Ureter (tissue), 1 donor: ENCODE results near the gene PDE9A. TPM values are rescaled to one million over a fixed set of nuclear protein-coding genes. Genes with fewer than 3 reads are reported as not detected.

Experiments
- DNase-seq: peaks from one replicate; pipeline ENCODE4 v3.0.0-alpha.2; 2020; ENCODE audit warnings: low spot score
- total RNA-seq: library from RNA; stranded (reverse); gene quantifications from one replicate; pipeline ENCODE4 v1.2.4, GENCODE V29; 2023
- donor health status: DM: yes; HTN: yes; CAD: no.

The PDE9A gene
- total RNA-seq, 1 donor from 2014 or later, result 26.1 TPM

DNA sequence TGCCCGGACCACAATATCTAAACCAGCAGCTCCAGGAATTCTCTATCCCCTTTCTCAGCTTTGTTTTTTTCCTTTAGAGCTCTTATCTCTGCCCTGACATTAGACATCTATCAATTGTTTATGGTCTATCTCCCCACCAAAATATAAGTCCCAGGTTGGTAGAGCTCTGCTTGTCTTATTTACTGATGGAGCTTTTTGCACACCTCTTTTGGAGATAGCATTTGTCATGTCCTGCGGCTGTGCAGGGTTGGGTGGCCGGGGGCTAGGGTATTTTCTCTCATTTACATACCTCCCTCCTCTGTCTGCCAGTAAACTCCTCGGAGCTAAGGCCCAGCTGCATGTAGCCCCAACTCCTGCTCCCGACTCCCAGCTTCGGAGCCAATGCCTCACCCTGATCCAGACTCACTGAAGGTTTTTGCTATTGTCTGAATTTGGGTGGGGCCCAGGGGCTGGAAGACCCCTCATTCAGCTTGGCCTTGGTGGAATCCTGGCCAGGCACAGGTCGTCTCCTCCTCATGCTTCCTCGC lies 11.1 kb upstream of the PDE9A start:
- no peak for DNase-seq

- DNase-seq, result no peak
These were observed 8.9 kb upstream of the PDE9A start for GRCh38 chr21:42644223-42645208.

DNA sequence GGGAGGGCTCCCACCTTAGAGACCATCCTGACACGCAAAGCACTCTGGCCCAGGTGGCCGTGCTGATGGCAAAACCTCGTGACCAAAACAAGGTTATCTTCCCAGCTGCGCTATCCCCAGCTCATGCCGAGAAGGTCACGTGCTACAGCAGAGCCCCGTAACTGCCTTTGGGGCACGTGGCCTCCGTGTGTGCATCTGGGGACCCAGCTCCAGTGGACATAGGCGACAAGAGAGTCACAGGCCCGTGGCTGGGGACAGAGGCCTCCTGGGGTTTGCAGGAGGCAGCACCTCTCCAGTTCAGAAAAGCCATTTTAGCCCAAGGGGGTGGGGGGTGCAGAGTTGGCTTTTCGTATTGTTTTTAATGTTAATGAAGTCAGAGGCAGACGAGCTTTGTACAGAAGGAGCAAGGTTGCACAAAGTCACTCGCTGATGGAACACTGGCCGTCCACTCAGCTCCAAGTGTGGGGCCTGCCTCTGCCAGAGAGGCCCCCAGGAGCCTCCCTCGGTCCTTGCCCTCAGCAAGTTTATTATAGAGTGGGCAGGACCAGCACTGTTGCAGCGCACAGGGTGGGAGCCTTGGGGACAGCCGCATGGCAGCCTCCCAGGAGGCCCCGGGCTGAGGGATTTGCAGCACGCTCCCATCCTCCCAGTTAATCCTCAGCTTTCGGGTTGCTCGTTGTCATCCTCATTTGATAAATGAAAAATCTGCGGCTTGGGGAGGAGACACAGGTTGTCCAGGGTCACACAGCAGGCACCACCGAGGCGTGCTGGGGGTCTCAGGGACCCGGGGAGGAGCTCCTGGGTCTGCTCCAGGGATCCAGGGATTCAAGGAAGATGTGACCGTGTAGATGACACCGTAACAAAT lies 8.0 kb upstream of the PDE9A start:
- DNase-seq, result no peak

GRCh38 chr21:42646076-42646825 lies 7.2 kb upstream of the PDE9A start:
- DNase-seq, result no peak

DNA sequence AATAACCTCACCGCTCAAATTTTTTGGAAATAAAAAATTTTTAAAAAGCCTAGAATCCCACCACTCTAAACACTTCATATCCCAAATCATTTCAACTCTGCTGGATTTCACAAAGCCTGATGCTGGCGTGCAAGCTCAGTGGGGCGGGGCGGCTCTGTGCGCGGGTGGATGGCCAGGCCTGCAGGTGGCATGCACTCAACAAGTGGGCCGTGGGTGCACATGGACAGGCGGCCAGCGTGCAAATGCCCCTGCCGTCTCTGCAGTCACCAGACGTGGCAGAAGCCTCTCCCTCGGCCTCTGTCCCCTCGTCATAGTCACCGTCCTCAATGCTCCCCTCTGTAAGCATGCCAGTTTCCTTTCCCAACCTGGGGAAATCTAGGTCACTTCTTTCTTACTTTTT lies 6.6 kb upstream of the PDE9A start:
- DNase-seq, result no peak

- DNase-seq, result no peak
These were observed 4.8 kb upstream of the PDE9A start for GRCh38 chr21:42648606-42649005.

DNA sequence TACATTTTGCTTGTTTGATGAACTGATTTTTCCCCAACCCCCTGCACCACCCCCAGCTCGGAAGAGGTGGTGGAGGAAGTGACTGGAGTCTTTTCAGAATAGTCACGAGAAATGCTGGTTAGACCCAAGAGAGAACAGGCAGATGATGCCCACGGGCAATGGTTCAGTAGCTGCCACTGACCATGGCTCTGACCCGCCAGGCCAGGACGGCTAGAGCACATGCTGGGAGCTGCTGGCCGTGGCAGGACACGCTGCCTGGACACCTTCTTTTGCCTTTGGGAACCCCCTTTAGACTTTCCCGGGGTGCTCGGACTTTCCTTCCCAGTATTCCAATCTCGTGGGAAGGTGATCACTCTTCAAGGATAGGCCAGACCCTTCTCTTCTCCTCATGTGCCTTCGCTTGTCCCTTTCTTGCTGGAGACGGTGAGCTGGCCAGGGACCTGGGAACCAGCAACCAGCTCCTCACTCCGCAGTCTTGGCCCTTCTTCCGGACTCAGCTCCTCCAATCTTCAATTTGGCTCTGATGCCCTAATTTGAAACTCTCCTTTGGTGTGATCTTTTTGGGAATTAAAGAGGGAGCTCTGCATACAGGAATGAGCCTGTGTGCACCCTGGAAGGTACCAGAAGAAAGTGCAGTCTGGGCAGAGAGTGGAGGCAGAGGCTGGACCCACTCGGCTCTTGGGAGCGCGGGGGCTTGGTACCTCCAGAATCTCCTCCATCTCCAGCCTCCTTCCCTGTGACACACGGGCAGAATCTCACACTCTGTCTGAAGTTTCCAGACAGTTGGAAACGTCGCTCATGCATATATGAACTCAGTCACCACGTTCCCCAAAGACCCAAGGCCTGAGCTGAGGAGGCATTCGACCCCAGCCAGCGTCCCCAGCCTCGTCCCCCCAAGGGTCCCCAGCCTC lies 4.0 kb upstream of the PDE9A start:
- no peak for DNase-seq

DNA sequence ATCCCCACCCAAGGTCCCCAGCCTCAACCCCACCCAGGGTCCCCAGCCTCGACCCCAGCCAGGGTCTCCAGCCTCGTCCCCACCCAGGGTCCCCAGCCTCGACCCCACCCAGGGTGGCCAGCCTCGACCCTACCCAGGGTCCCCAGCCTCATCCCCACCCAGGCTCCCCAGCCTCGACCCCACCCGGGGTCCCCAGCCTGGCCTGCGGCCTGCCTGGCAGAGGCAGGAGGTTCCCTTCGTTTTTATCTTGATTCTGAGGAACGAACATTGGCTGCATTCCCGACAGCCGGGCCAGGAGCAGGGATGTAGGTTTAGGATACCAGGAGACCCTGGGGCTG lies 3.4 kb upstream of the PDE9A start:
- no peak for DNase-seq

DNA sequence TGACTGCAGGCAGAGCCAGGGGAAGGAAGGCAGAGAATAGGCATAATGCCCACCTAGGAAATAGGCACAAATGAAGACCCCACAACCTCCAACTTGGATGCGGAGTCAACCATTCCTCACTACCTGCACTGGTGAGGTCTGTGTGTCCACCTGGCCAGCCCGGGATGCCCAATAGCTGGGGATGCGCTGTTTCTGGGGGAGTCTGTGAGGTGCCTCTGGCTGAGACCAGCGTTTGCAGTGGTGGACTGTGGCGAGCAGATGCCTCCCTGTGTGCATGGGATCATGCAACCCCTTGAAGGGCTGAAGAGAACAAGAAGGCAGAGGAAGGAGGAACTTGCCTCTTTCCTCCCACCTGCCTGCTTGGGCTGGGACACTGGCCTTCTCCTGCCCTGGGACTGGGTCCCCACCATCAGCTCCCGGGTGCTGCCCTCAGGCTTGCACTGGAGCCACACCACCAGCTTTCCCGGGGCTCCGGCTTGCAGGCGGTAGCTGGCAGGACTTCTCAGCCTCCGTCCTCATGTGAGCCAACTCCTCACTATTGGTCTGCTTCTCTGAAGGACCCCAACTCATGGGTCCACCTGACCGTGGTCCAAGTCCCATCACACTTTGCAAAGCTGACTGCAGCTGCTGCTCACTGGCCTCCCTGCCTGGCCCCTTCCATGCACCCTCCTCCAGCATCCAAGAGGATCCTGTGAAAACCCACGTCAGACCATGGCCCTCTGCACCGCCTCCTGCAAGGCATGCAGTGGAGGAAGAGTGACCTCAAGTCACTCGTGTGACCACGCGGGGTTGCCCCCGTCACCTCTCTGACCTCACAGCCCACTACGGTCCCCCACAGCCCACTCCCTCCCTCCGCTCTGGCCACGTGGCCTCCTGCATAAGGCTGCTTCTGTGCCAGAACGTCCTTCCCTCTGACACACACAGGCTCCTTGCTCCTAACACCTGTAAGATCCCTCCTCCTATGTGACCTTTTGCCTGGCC lies 2.7 kb upstream of the PDE9A start:
- no peak for DNase-seq

DNA sequence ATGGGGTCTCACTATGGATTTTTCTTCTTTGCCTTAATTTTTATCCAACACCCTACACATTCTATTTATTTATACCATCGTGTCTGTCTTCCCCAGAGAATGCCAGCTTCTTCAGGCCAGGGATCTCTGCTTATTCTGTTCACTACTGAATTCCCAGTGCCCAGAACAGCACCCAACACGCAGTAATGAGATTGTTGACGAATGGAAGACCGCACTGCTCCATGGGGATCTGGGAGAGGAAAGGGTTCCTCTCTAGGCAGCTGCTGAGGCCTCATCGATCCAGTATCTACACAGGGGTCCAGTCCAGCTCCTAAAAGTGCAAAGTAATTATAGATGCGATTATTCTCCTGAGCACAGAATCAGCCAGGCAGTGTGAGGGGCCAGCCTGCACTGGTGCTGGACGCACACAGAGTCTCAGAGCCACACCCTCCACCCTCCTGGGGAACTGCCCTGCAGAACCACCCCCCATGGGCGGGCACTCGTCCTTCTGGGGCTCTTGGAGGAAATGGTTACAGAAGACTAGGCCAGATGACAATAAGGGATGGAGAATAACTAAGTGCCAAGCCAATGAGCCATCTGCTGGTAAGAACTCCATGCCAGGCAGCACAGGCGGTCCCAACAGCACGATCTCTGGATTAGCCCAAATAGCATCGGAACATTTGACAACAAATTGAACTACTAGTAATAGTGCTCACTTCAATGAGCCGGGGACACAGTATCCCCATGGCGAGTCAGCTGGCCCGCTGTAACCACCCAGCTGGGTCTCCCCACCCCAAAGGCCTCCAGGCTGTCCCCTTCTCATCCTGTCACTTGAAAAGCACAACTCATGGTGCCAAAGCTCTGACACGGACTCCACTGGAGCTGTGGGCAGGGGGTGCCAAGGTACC lies 1.7 kb upstream of the PDE9A start:
- peak; percentile 71 for DNase-seq

- DNase-seq, result peak; percentile 73
These were observed 742 bp upstream of the PDE9A start for GRCh38 chr21:42652527-42653230.

GRCh38 chr21:42654179-42654912 lies 925 bp downstream of the PDE9A start:
- DNase-seq, result no peak

DNA sequence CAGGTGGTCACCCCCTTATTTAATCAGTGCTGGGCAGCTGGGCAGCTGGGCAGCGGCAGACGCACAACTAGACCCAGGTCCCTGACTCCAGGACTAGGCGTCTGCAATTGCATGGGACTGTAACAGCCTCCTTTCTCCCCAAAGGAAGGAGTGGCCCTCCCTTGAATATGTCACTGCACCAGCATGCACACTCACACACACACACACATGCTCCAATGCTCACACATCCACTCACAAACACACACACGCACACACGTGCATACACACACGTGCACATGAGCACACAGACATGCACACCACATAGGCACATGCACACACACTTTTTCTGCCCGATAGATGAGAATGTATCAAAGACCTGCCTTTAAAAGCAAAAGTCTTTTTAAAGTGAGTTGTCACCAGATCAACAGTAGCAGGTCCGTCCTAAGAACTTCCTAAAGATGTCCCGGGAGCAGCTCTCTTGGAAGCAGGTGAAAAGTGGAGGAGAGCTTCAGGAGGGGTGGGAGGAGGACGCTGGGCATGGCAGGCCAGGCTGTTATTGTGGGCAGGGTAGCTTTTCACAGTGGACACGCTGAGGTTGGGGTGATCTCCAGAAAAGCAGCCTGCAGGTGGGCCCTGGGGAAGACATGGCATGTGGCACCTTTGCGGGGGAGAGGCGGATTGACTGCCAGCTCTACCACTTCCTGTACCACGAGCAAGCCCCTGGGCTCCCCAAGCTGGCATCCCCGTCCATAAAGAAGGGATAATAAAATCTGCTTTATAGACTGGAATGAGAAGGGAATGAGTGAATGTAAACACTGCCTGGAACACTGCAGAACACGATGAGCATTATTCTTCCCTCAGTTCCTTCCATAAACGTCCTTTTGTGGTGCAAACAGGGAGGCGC lies 1.7 kb downstream of the PDE9A start:
- no peak for DNase-seq

- DNase-seq, result no peak
These were observed 2.7 kb downstream of the PDE9A start for GRCh38 chr21:42655796-42656770.

DNA sequence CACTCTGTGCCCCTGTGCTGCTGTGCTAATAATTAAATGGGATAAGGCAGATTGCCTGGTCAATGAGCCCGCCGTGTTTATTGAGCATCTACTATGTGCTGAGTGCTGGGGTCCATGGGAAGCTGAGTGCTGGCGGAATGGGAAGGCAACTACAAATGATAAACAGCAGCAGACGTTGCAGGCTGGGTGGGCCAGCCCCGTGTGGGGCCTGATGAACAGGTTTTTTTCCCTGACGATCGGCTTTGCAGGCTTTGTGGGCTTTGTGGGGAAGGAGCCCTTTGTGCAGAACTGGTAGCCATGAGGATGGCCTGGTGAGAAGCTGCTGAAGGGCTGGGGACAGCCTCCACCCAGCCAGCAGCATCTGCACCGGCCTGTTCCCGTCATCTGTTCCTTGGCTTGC lies 3.5 kb downstream of the PDE9A start:
- DNase-seq, result no peak
